ENCODE data around the gene KRT80.

Gene KRT80

DNA sequence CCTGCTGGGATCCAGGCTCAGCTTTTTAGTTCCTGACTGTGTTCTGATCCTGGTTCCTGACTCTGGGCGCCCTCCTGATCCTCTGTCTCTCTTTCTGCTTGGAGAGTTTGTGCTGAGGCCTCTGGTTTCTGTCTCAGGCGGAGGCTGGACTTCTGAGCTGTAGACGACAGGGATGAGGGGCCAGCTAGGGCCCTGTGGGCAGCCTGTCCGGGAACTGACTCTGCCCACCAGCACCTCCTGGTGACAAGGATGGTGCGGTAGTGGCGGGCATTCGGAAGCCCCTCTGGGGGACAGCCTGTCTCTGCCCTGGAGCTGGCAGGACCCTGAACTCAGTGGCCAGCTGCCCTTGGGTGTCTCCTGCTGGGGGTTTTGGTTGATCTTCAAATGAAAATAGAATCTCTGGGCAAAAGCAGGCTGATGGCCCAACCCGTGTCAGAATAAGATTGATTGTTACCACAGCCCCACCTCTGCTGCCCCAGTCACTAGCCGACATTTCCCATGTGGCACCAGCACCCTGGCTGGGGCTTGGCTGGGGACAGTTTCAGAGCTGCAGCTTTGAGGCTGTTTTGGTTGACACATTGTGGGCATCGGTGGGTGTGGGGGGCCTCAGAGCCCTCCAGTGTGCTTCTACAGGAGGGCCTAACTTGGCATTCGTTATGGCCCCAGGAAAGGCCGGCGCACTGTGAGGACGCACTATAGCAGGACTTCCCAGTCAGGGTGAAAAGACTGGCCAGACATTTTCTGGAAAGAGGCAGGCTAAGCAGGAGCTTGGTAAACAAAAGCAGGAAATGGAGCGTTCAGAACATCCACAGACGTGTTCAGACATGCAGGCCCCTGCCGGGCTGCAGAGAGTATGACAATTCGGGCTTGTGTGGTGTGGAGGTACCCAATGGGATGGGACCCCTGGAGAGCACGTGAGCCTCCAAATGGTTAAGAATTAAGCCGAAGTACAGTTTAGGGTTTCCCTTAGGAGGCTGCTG, 16.2 kb downstream of the KRT80 start:
- no peak for DNase-seq

- DNase-seq: no peak
These were observed 18.3 kb downstream of the KRT80 start for GRCh38 chr12:52173526-52173925.

DNA sequence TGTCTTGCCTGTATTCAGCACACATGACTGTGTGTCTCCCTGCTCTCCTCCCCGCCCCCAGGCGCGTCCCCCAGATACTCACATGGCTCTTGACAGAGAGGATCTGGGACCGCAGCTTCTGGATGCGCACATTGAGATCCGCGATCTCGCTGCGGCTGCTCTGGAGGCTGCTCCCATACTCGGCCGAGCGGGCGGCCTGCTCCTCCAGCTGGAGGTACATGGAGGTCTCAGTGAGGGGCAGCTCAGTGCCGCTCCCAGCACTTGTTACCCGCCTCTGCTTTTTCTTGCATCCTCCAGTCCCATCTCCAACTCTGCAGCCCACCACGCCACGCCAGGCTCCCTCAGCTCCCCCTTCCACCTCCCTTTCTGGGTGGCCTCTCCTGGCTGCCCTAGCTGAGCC, 18.9 kb downstream of the KRT80 start:
- DNase-seq: no peak

DNA sequence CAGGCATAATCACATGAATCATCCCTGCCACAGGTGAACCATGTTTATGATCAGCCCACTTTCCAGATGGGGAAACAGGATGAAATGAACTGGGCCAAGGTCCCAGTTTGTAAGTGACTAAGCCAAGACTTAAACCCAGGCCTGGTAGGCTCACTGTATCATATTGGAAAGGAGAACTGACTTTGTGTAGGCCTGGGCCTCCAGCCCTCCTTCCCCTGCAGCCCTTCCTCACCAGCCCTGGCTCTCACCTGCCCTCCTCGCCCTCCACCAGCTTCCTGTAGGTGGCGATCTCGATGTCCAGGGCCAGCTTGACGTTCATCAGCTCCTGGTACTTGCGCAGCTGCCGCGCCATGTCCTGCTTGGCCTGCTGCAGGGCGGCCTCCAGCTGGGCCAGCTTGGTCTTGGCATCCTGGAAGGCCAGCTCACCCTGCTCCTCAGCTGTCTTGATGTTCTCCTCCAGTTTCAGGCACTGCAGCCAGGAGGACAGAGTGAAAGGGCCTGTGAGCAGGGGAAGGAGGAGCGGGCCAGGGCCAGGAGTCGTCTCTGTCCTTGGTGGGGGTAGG, 19.8 kb downstream of the KRT80 start:
- DNase-seq: no peak

DNA sequence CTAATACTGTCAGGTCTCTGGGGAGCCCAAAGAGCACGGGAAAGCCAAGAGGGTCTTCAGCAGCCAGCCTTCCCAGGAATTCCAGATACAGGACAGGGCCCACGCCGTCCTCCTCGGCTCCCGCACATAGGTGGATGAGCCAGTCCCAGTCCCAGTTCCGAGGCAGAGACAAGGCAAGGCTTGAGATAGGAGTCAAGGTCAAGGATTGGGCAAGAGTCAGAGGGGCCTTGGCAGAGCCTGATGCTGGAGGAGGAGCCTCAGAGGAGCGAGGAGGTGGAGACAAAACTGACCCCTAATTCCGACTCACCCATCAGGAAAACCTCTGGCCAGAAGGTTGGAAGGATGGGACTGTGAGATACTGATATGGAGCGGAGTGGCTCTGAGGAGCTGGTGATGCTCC, 21.0 kb downstream of the KRT80 start:
- DNase-seq: no peak

GRCh38 chr12:52169886-52170285, 21.9 kb downstream of the KRT80 start:
- DNase-seq: no peak

DNA sequence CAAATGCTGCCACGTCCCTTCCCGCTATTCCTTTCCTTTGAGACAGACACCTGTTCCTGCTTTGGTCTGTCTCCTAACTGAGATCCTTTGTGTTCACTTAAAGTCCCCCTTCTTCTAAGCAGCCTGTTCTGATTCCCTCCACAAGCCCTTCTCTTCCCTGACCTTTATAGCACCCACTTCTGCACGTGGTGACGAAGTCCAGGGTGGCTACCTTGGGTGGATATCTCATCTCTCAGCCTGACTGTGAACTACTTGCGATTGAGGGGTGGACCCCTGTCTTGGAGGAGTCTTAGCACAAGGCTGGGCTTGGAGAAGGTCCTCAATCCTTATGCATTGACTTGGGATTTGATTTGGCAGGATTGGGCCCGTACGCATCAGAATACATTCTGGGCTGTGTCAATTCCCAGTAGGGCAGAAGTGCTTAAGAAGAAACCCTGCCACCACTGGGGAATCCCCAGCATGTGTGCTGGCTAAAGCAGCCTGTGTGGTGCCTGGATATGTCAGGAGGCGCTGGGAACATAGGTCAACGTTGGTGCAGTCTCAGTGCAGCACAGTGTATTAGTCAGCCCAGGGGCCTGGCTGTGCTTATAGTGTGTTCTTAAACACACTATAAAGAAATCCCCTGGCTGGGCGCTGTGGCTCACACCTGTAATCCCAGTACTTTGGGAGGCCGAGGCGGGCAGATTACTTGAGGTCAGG, 23.6 kb downstream of the KRT80 start:
- no peak for DNase-seq

GRCh38 chr12:52167526-52167925, 24.3 kb downstream of the KRT80 start:
- no peak for DNase-seq

GRCh38 chr12:52166672-52167071, 25.1 kb downstream of the KRT80 start:
- no peak for DNase-seq

DNA sequence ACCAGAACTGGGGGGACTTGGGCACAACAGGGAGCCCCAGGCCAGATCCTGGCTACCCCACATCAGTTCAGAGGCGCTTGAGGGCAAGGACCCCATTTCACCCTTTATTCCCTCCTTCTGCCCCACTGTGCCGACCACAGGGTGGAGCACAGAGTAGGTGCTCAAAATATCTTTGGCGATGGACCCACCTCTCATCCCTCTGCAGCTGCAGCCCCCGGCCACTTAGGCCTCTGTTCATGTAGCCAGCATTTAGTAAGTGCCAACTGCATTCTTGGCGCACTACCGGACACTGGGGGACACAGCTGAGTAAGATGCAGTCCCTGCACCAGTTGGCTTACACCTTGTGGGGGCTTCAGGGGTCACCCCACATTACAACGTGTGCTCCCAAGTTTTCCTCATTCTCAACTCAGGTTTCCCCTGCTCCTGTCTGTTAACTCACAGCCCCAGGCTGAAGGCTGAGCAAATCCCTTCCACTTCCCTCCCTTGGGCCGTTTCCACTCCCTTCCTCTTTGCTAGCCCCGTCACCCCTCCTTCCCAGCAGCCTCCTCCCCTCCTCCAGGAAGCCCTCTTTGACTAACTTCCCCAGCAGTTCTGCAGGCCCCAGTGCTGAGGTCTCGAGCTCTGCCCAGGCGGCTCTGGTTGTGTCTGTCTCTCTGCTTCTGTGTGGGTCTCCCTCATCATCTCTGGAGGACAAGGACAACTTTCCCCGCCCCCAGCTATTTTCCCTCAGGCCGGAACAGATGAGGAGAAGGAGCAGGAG, 26.5 kb downstream of the KRT80 start:
- DNase-seq: no peak

- DNase-seq: no peak
These were observed 27.2 kb downstream of the KRT80 start for GRCh38 chr12:52164624-52165023.

- DNase-seq: no peak
These were observed 28.8 kb downstream of the KRT80 start for GRCh38 chr12:52162981-52163380.

GRCh38 chr12:52160200-52160599, 31.6 kb downstream of the KRT80 start:
- DNase-seq: no peak

GRCh38 chr12:52157566-52158150, 34.2 kb downstream of the KRT80 start:
- no peak for DNase-seq

DNA sequence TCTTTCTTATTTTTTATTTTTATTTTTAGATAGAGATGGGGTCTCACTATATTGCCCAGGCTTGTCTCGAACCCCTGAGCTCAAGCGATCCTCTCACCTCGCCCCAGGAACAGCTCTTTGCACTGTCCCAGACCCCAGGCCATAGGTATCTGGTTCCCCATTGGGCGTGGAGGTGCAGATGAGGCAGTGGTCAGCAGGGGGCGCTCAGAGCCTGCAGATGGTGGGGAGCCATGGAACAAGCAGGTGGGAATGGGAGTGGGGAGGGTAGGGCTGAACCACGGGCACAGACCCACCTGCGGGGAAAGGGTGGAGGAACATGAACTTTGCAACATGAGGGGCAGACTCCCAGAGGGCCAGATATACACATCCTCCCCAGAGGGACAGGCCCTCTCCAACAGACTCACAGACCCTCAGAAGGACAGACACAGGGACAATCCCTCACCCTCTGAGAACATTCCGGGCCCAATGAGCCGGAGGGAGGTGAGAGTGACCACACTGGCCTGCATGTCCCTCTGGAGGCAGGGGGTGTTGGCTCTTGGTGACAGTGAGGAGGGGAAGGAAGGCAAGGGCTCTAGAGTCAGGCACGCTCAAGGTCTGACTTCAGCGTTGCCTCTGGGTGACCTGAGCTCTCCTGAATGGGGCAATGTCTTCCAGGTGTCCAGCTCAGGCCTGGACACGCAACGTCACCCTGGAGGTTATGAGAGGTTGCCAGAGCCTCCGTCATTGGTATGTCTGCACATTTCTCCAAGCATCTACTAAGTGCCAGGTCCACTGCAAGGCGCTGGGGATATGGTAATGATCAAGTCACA, 34.9 kb downstream of the KRT80 start:
- DNase-seq: peak; percentile 58

- DNase-seq: no peak
These were observed 35.5 kb downstream of the KRT80 start for GRCh38 chr12:52156311-52156710.

DNA sequence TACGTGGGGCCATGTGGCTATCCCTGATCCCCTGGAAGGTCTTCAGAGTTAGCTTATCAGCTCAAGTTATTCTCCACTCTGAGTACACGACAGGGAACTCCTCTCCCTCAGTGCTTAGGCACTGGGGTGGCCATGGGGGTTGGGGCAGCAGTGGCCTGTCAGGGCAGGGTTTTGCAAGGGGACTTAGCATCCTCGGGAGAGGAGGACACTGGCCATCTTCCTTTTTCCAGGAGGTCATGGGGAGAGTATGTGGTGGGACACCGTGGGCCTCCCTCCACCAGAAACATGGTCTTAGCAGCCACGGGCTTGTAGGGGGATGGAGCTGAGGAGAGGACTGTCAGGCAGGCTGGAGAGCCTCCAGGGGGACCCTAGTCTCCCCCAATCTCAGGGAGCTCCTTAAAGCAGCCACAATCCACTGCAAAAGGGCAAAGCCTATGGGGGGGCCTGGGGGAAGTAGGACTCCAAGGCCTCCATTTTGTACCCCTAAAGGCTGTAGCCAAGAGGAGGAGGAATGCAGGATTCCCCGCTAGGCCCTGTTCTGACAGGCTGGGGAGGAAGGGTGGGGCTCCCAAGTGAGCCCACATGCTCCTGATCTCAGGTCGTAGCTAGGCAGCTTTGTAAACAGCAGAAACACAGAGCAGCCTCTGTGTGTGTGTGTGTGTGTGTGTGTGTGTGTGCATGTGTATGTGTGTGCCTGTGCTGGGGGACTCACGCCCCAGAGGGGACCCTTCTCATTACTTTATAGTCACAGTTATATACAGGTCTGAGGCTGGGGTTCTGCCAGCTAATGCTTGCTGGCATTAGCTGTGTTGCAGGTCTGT, 36.6 kb downstream of the KRT80 start:
- no peak for DNase-seq

GRCh38 chr12:52152905-52153317, 38.9 kb downstream of the KRT80 start:
- no peak for DNase-seq

GRCh38 chr12:52151837-52152783, 39.7 kb downstream of the KRT80 start:
- DNase-seq: no peak
